WTC11 (cell line): ENCODE results near the gene FHIT.

Experiments used
- CREB1 ChIP-seq: sonication (generic); formaldehyde crosslinking; IDR thresholded peaks from 2 replicates; pipeline ENCODE4 v1.8.0; 2023; ENCODE audit warnings: mild to moderate bottlenecking, missing genetic modification reagents
- ELF4 ChIP-seq: sonication (generic); formaldehyde crosslinking; IDR thresholded peaks from 2 replicates; pipeline ENCODE4 v1.8.1; 2022; ENCODE audit warnings: low read depth, mild to moderate bottlenecking, moderate library complexity, missing genetic modification reagents
- JUN ChIP-seq: sonication (generic); formaldehyde crosslinking; IDR thresholded peaks from 2 replicates; pipeline ENCODE4 v1.8.0; 2023; ENCODE audit warnings: mild to moderate bottlenecking, missing genetic modification reagents
- TF ChIP-seq, protein P1 (sequence below): fragments of 200-600 bp; IDR thresholded peaks from 2 replicates; pipeline ENCODE4 v1.8.0; 2022; ENCODE audit warnings: antibody characterized with exemption
- TF ChIP-seq, protein P2 (sequence below): sonication (generic); formaldehyde crosslinking; IDR thresholded peaks from 2 replicates; pipeline ENCODE4 v1.8.1; 2022; ENCODE audit warnings: low read depth, missing genetic modification reagents, borderline replicate concordance
- TF ChIP-seq, protein P3 (sequence below): sonication (generic); formaldehyde crosslinking; IDR thresholded peaks from 2 replicates; pipeline ENCODE4 v1.8.1; 2023; ENCODE audit warnings: mild to moderate bottlenecking, missing genetic modification reagents, moderate library complexity

DNA sequence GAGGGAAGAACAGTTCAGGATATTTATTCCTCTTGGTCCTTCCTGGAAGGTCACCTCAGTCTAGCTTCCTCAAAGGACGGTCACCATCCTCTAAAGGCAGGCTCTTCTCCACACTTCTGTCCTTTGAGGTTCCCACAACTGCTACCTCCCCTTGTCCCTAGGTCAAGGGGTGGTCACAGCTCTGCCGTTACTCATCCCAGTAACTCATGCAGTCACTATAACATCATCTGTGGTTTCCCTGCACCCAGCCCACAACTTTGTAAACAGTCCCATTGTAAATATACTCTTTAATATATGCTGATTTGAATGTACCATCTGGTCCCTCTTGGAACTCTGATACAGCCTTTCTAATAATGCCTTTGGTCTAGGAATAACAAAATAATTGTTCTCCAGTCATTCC is 887.4 kb downstream of the FHIT start:
- no peak for TF ChIP-seq JUN
- TF ChIP-seq, protein P1, sequence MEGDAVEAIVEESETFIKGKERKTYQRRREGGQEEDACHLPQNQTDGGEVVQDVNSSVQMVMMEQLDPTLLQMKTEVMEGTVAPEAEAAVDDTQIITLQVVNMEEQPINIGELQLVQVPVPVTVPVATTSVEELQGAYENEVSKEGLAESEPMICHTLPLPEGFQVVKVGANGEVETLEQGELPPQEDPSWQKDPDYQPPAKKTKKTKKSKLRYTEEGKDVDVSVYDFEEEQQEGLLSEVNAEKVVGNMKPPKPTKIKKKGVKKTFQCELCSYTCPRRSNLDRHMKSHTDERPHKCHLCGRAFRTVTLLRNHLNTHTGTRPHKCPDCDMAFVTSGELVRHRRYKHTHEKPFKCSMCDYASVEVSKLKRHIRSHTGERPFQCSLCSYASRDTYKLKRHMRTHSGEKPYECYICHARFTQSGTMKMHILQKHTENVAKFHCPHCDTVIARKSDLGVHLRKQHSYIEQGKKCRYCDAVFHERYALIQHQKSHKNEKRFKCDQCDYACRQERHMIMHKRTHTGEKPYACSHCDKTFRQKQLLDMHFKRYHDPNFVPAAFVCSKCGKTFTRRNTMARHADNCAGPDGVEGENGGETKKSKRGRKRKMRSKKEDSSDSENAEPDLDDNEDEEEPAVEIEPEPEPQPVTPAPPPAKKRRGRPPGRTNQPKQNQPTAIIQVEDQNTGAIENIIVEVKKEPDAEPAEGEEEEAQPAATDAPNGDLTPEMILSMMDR = no peak
- TF ChIP-seq, protein P2, sequence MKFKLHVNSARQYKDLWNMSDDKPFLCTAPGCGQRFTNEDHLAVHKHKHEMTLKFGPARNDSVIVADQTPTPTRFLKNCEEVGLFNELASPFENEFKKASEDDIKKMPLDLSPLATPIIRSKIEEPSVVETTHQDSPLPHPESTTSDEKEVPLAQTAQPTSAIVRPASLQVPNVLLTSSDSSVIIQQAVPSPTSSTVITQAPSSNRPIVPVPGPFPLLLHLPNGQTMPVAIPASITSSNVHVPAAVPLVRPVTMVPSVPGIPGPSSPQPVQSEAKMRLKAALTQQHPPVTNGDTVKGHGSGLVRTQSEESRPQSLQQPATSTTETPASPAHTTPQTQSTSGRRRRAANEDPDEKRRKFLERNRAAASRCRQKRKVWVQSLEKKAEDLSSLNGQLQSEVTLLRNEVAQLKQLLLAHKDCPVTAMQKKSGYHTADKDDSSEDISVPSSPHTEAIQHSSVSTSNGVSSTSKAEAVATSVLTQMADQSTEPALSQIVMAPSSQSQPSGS (CRISPR knock-in tag) = no peak
- TF ChIP-seq CREB1 = no peak
- TF ChIP-seq, protein P3, sequence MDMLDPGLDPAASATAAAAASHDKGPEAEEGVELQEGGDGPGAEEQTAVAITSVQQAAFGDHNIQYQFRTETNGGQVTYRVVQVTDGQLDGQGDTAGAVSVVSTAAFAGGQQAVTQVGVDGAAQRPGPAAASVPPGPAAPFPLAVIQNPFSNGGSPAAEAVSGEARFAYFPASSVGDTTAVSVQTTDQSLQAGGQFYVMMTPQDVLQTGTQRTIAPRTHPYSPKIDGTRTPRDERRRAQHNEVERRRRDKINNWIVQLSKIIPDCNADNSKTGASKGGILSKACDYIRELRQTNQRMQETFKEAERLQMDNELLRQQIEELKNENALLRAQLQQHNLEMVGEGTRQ (CRISPR knock-in tag) = no peak
- TF ChIP-seq ELF4 (CRISPR knock-in tag) = no peak
